WTC11 (cell line): ENCODE results near the gene METAP1. TPM values are rescaled to one million over a fixed set of nuclear protein-coding genes. Genes with fewer than 3 reads are reported as not detected.

Source experiments
- ATF1 ChIP-seq: sonication (generic); formaldehyde crosslinking; IDR thresholded peaks from 2 replicates; pipeline ENCODE4 v1.8.1; 2023; ENCODE audit warnings: mild to moderate bottlenecking, moderate library complexity, missing genetic modification reagents
- ELF4 ChIP-seq: sonication (generic); formaldehyde crosslinking; IDR thresholded peaks from 2 replicates; pipeline ENCODE4 v1.8.1; 2022; ENCODE audit warnings: low read depth, mild to moderate bottlenecking, moderate library complexity, missing genetic modification reagents
- ESRRA ChIP-seq: sonication (generic); formaldehyde crosslinking; IDR thresholded peaks from 2 replicates; pipeline ENCODE4 v1.8.1; 2022; ENCODE audit warnings: mild to moderate bottlenecking, missing genetic modification reagents, borderline replicate concordance
- FOXJ3 ChIP-seq: sonication (generic); formaldehyde crosslinking; IDR thresholded peaks from 2 replicates; pipeline ENCODE4 v1.9.0; 2021; ENCODE audit warnings: missing genetic modification reagents, mild to moderate bottlenecking, borderline replicate concordance
- FOXK1 ChIP-seq: sonication (generic); formaldehyde crosslinking; IDR thresholded peaks from 2 replicates; pipeline ENCODE4 v1.8.0; 2022; ENCODE audit warnings: mild to moderate bottlenecking, moderate library complexity, missing genetic modification reagents
- GRHL2 ChIP-seq: fragments of 250-450 bp; sonication (Bioruptor Pico); IDR thresholded peaks from 2 replicates; pipeline ENCODE4 v1.8.0; 2022; ENCODE audit warnings: mild to moderate bottlenecking, moderate library complexity; ENCODE audit not compliant: insufficient replicate concordance, severe bottlenecking
- HMGA2 ChIP-seq: fragments of 250-450 bp; sonication (Bioruptor Pico); IDR thresholded peaks from 2 replicates; pipeline ENCODE4 v1.4.0; 2021; ENCODE audit warnings: mild to moderate bottlenecking, moderate library complexity
- KAT7 ChIP-seq: sonication (generic); formaldehyde crosslinking; IDR thresholded peaks from 2 replicates; pipeline ENCODE4 v1.8.1; 2023; ENCODE audit warnings: missing genetic modification reagents, mild to moderate bottlenecking, borderline replicate concordance
- MYBL2 ChIP-seq: sonication (generic); formaldehyde crosslinking; IDR thresholded peaks from 2 replicates; pipeline ENCODE4 v1.8.1; 2023; ENCODE audit warnings: mild to moderate bottlenecking, moderate library complexity, missing genetic modification reagents
- NFYB ChIP-seq: sonication (generic); formaldehyde crosslinking; conservative IDR thresholded peaks from 2 replicates; pipeline ENCODE4 v1.8.0; 2022; ENCODE audit warnings: low read depth, missing genetic modification reagents
- NR1H2 ChIP-seq: sonication (generic); formaldehyde crosslinking; IDR thresholded peaks from 2 replicates; pipeline ENCODE4 v1.9.0; 2021; ENCODE audit warnings: mild to moderate bottlenecking, moderate library complexity, missing genetic modification reagents
- SMAD4 ChIP-seq: sonication (generic); formaldehyde crosslinking; IDR thresholded peaks from 2 replicates; pipeline ENCODE4 v1.8.0; 2022; ENCODE audit warnings: mild to moderate bottlenecking, missing genetic modification reagents
- TEAD1 ChIP-seq: sonication (generic); formaldehyde crosslinking; IDR thresholded peaks from 2 replicates; pipeline ENCODE4 v1.8.0; 2022; ENCODE audit warnings: mild to moderate bottlenecking, missing genetic modification reagents
- TP53 ChIP-seq: sonication (generic); formaldehyde crosslinking; IDR thresholded peaks from 2 replicates; pipeline ENCODE4 v1.8.1; 2023; ENCODE audit warnings: mild to moderate bottlenecking, missing genetic modification reagents
- ZNF263 ChIP-seq: sonication (generic); formaldehyde crosslinking; IDR thresholded peaks from 2 replicates; pipeline ENCODE4 v1.8.1; 2022; ENCODE audit warnings: low read depth, mild to moderate bottlenecking, moderate library complexity, missing genetic modification reagents
- ZNF317 ChIP-seq: sonication (generic); formaldehyde crosslinking; IDR thresholded peaks from 2 replicates; pipeline ENCODE4 v1.8.1; 2023; ENCODE audit warnings: low read depth, mild to moderate bottlenecking, moderate library complexity, missing genetic modification reagents, borderline replicate concordance
- ZNF396 ChIP-seq: fragments of 250-450 bp; sonication (Bioruptor Pico); IDR thresholded peaks from 2 replicates; pipeline ENCODE4 v1.8.0; 2021; ENCODE audit warnings: mild to moderate bottlenecking, moderate library complexity, borderline replicate concordance
- ZNF671 ChIP-seq: fragments of 250-450 bp; sonication (Bioruptor Pico); IDR thresholded peaks from 2 replicates; pipeline ENCODE4 v1.8.0; 2021; ENCODE audit warnings: mild to moderate bottlenecking
- total RNA-seq: library from RNA; stranded (reverse); gene quantifications from 3 replicates; pipeline ENCODE4 v1.2.3, GENCODE V29; 2021
- TF ChIP-seq, protein P1 (sequence below): sonication (generic); formaldehyde crosslinking; IDR thresholded peaks from 2 replicates; pipeline ENCODE4 v1.8.1; 2023; ENCODE audit warnings: mild to moderate bottlenecking, missing genetic modification reagents, moderate library complexity
- TF ChIP-seq, protein P2 (sequence below): fragments of 250-450 bp; sonication (Bioruptor Pico); IDR thresholded peaks from 2 replicates; pipeline ENCODE4 v1.8.0; 2021; ENCODE audit warnings: mild to moderate bottlenecking
- TF ChIP-seq, protein P3 (sequence below): fragments of 250-450 bp; sonication (Bioruptor Pico); conservative IDR thresholded peaks from 2 replicates; pipeline ENCODE4 v1.9.0; 2021; ENCODE audit warnings: mild to moderate bottlenecking
- TF ChIP-seq, protein P4 (sequence below): sonication (generic); formaldehyde crosslinking; IDR thresholded peaks from 2 replicates; pipeline ENCODE4 v1.8.0; 2023; ENCODE audit warnings: mild to moderate bottlenecking, missing genetic modification reagents
- TF ChIP-seq, protein P5 (sequence below): sonication (generic); formaldehyde crosslinking; IDR thresholded peaks from 2 replicates; pipeline ENCODE4 v1.8.1; 2022; ENCODE audit warnings: missing genetic modification reagents, borderline replicate concordance
- TF ChIP-seq, protein P6 (sequence below): sonication (generic); formaldehyde crosslinking; IDR thresholded peaks from 2 replicates; pipeline ENCODE4 v1.8.1; 2023; ENCODE audit warnings: mild to moderate bottlenecking, moderate library complexity, missing genetic modification reagents
- TF ChIP-seq, protein P7 (sequence below): fragments of 250-450 bp; sonication (Bioruptor Pico); IDR thresholded peaks from 2 replicates; pipeline ENCODE4 v1.9.0; 2021; ENCODE audit warnings: mild to moderate bottlenecking

METAP1 gene
- total RNA-seq, 1 experiment from 2014 or later, result 102 TPM

DNA sequence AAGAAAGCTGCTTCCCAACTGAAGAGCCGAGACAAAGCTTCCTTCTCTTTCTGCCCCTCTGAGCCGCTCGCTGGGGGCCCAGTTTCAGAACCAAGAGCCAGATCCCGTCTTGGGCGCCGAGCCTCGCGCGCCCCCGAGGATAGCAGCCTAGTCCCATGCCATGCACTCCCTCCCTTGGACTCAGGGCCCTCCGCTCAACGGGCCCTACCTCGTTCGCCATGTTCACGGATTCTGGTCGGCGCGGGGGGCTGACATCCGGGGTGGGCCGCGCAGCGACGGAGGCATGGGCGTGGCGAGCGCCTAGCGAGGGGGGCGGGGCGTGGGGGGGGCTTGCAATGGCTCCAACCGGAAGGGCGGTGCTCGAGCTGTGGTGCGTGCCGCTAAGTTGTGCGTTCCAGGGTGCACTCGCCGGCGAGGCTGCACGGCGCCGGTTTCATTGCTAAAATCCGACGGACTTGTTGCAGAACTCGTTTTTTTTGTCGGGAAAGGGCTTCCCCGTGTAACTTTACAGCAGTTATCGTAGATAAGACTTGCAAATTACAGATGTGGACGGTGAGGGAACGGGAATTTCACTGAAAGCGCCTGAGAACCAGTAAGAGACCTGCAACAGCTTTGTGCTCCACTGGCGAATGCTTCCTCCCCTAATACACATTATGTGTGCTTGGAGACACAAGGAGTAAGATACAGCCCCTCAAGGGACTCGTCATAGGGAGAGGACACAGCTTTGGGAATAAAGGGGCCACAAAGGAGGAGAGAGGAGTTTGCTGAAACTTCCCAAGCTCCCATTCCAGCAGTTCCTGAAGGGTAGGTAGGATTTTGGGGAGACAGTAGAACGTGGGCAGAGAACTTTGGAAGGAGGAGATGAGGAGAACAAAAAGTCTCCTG, 93.2 kb downstream of the METAP1 start, which contains the start of gene ADH5 (continued):
- TF ChIP-seq ESRRA (CRISPR knock-in tag) (peak; percentile 85), TP53 (CRISPR knock-in tag) (0 out of 2 replicates have a peak, but pooled peaks have one; percentile 45), SMAD4 (CRISPR knock-in tag) (no peak), HMGA2 (no peak), KAT7 (no peak), ELF4 (CRISPR knock-in tag) (no peak), ZNF396 (no peak), ZNF317 (0 out of 2 replicates have a peak, but pooled peaks have one; percentile 7), FOXJ3 (CRISPR knock-in tag) (no peak), NR1H2 (CRISPR knock-in tag) (no peak), ATF1 (CRISPR knock-in tag) (peak; percentile 59; the same call in 1 of the 2 replicates), MYBL2 (CRISPR knock-in tag) (no peak), FOXK1 (CRISPR knock-in tag) (no peak), ZNF263 (CRISPR knock-in tag) (no peak), ZNF671 (no peak; the same call in 1 of the 2 replicates), TEAD1 (CRISPR knock-in tag) (peak; percentile 74), GRHL2 (CRISPR knock-in tag) (no peak), NFYB (CRISPR knock-in tag) (0 out of 2 replicates have a peak, but pooled peaks have one; percentile 4)
- TF ChIP-seq, protein P1, sequence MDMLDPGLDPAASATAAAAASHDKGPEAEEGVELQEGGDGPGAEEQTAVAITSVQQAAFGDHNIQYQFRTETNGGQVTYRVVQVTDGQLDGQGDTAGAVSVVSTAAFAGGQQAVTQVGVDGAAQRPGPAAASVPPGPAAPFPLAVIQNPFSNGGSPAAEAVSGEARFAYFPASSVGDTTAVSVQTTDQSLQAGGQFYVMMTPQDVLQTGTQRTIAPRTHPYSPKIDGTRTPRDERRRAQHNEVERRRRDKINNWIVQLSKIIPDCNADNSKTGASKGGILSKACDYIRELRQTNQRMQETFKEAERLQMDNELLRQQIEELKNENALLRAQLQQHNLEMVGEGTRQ (CRISPR knock-in tag), result no peak
- TF ChIP-seq, protein P2, sequence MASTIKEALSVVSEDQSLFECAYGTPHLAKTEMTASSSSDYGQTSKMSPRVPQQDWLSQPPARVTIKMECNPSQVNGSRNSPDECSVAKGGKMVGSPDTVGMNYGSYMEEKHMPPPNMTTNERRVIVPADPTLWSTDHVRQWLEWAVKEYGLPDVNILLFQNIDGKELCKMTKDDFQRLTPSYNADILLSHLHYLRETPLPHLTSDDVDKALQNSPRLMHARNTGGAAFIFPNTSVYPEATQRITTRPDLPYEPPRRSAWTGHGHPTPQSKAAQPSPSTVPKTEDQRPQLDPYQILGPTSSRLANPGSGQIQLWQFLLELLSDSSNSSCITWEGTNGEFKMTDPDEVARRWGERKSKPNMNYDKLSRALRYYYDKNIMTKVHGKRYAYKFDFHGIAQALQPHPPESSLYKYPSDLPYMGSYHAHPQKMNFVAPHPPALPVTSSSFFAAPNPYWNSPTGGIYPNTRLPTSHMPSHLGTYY (CRISPR knock-in tag), result no peak
- TF ChIP-seq, protein P3, sequence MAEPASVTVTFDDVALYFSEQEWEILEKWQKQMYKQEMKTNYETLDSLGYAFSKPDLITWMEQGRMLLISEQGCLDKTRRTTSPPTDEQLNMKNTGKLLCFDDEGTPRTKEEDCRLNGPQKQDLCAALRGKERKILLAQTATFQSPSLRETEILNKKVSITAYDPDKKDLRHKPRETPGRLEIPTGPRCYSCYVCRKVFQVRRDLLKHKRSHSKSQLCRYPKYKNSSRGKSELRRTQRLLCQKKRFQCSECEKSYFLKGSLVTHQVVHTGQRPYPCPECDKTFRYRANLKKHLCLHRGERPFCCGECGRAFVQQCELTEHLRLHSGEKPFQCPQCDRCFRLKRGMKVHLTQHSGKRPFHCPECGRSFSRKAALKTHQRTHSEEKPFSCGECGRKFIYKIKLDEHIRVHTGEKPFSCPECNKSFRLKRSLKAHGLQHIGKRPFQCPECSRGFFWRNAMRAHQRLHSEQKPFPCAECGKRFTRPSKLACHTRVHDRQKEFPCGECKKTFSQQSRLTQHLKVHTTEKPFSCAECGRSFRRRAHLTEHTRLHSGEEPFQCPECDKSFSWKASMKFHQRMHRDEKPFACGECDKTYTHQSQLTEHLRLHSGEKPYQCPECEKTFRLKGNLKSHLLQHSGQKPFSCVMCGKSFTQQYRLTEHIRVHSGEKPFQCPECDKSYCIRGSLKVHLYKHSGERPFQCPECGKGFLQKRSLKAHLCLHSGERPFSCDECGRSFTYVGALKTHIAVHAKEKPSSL (CRISPR knock-in tag), result no peak
- TF ChIP-seq, protein P4, sequence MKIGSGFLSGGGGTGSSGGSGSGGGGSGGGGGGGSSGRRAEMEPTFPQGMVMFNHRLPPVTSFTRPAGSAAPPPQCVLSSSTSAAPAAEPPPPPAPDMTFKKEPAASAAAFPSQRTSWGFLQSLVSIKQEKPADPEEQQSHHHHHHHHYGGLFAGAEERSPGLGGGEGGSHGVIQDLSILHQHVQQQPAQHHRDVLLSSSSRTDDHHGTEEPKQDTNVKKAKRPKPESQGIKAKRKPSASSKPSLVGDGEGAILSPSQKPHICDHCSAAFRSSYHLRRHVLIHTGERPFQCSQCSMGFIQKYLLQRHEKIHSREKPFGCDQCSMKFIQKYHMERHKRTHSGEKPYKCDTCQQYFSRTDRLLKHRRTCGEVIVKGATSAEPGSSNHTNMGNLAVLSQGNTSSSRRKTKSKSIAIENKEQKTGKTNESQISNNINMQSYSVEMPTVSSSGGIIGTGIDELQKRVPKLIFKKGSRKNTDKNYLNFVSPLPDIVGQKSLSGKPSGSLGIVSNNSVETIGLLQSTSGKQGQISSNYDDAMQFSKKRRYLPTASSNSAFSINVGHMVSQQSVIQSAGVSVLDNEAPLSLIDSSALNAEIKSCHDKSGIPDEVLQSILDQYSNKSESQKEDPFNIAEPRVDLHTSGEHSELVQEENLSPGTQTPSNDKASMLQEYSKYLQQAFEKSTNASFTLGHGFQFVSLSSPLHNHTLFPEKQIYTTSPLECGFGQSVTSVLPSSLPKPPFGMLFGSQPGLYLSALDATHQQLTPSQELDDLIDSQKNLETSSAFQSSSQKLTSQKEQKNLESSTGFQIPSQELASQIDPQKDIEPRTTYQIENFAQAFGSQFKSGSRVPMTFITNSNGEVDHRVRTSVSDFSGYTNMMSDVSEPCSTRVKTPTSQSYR (CRISPR knock-in tag), result 0 out of 2 replicates have a peak, but pooled peaks have one; percentile 46
- TF ChIP-seq, protein P5, sequence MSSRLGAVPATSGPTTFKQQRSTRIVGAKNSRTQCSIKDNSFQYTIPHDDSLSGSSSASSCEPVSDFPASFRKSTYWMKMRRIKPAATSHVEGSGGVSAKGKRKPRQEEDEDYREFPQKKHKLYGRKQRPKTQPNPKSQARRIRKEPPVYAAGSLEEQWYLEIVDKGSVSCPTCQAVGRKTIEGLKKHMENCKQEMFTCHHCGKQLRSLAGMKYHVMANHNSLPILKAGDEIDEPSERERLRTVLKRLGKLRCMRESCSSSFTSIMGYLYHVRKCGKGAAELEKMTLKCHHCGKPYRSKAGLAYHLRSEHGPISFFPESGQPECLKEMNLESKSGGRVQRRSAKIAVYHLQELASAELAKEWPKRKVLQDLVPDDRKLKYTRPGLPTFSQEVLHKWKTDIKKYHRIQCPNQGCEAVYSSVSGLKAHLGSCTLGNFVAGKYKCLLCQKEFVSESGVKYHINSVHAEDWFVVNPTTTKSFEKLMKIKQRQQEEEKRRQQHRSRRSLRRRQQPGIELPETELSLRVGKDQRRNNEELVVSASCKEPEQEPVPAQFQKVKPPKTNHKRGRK (CRISPR knock-in tag), result no peak
- TF ChIP-seq, protein P6, sequence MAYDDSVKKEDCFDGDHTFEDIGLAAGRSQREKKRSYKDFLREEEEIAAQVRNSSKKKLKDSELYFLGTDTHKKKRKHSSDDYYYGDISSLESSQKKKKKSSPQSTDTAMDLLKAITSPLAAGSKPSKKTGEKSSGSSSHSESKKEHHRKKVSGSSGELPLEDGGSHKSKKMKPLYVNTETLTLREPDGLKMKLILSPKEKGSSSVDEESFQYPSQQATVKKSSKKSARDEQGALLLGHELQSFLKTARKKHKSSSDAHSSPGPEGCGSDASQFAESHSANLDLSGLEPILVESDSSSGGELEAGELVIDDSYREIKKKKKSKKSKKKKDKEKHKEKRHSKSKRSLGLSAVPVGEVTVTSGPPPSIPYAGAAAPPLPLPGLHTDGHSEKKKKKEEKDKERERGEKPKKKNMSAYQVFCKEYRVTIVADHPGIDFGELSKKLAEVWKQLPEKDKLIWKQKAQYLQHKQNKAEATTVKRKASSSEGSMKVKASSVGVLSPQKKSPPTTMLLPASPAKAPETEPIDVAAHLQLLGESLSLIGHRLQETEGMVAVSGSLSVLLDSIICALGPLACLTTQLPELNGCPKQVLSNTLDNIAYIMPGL (CRISPR knock-in tag), result peak; percentile 78
- TF ChIP-seq, protein P7, sequence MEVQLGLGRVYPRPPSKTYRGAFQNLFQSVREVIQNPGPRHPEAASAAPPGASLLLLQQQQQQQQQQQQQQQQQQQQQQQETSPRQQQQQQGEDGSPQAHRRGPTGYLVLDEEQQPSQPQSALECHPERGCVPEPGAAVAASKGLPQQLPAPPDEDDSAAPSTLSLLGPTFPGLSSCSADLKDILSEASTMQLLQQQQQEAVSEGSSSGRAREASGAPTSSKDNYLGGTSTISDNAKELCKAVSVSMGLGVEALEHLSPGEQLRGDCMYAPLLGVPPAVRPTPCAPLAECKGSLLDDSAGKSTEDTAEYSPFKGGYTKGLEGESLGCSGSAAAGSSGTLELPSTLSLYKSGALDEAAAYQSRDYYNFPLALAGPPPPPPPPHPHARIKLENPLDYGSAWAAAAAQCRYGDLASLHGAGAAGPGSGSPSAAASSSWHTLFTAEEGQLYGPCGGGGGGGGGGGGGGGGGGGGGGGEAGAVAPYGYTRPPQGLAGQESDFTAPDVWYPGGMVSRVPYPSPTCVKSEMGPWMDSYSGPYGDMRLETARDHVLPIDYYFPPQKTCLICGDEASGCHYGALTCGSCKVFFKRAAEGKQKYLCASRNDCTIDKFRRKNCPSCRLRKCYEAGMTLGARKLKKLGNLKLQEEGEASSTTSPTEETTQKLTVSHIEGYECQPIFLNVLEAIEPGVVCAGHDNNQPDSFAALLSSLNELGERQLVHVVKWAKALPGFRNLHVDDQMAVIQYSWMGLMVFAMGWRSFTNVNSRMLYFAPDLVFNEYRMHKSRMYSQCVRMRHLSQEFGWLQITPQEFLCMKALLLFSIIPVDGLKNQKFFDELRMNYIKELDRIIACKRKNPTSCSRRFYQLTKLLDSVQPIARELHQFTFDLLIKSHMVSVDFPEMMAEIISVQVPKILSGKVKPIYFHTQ (CRISPR knock-in tag), result no peak
